Left renal cortex interstitium (tissue), 4 donors: ENCODE results near the gene ZNF555. TPM values are rescaled to one million over a fixed set of nuclear protein-coding genes. Genes with fewer than 3 reads are reported as not detected.
A peak's percentile ranks its signal among the peaks of the same experiment; 100 is the strongest.
"Not testable (repeated sequence)": the region's sequence is repeated elsewhere in the genome, so short reads cannot be mapped to it uniquely, and the experiment has no call there.

ENCODE experiments used
- DNase-seq, 4 donors: peaks; one replicate each; pipeline ENCODE4 v3.0.0-alpha.2; 2013; ENCODE audit warnings: low read depth in 4 of 4, low spot score in 2 of 4, missing footprints in 1 of 4
- polyA plus RNA-seq, 4 donors: library from polyadenylated mRNA; unstranded; fragments of 120-200 nt; gene quantifications; one replicate each; pipeline ENCODE4 v1.2.1, GENCODE V29; 2013; ENCODE audit not compliant: insufficient read length in 4 of 4

ZNF555 gene
- polyA plus RNA-seq, 4 donors: 11.0 to 14.3 (median 12.0) TPM

DNA sequence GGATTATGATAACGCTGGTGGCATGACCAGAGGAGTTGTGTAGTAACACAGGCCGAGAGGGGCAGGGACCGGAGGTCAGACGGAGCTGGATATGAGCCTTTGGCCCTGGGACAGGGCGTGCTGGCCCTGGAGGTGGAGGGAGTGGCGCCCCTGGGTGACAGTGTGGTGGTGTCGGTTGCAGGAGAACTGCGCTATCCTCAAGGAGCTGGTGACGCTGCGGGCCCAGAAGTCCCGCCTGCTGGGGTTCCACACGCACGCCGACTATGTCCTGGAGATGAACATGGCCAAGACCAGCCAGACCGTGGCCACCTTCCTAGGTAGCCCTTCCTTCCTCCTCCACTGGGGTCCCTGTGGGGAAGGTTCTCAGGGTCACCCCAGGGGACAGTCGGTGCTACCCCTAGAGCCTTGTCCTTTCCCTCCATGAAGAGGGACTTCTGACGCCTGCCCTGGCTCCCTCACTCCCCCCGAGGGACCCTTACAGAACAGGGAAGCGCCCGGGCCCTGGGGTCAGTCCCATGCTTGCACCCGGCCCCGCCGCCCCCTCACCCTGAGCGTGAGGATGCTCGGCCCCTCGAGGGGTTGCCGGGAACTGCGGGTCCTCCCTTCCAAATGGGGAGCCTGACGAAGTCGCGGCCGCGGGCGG is 34.4 kb upstream of the ZNF555 start:
- no peak for DNase-seq

DNA sequence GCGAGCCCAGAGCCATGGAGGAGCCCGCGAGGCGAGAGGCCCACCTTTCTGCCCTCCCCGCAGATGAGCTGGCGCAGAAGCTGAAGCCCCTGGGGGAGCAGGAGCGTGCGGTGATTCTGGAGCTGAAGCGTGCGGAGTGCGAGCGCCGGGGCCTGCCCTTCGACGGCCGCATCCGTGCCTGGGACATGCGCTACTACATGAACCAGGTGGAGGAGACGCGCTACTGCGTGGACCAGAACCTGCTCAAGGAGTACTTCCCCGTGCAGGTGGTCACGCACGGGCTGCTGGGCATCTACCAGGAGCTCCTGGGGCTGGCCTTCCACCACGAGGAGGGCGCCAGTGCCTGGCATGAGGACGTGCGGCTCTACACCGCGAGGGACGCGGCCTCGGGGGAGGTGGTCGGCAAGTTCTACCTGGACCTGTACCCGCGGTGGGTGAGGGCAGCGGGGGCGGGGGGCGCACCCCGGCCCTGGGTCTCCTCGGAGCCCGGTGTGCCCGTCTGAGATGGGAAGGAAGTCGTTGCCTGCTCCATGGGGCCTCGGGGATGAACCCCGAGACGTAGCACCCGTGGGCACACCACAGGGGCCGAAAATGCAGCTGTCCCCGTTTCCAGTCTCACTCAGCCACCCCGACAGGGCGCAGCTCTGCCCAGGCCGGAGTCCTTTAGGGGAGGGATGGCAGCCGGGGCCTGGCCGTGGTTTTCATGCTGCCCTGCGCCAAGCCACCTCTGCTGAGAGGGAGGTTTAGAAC is 33.7 kb upstream of the ZNF555 start:
- no peak for DNase-seq

GRCh38 chr19:2808129-2808941 is 32.9 kb upstream of the ZNF555 start:
- no peak for DNase-seq

DNA sequence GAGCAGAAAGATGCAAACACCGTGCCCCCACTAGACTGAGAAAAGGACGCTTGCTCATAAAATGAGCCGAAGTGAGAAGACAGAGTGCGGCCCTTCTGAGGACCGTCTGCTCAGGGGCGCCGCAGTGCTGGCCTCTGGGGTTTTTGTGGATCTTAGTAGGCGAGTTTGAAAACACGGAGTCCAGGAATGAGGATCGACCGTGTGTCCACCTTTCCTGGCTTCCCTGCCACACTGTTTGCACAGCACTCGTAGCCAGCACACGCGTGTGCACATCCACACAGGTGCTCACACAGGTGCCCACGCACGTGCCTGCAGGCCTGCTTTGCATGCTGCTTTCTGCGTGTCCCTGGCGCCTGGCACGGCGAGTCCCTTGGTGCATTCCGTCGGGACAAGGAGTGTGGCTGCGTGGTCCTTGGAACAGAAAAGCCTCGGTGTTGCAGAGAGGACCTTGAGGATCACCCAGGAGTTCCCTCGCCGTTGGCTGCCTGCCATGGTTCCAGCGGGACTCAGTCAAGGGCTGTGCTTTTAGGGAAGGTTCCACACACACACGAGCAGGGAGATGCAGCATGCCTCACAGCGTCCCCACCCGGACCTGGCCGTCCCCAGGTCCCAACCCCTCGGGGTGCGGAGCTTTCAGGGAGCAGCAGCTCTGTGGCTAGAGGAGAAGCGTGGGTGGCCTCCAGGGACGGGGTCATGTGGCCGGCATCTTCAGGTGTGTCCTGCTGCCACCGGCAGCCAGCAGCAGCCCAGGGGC is 31.7 kb upstream of the ZNF555 start:
- no peak for DNase-seq

GRCh38 chr19:2810141-2811091 is 30.9 kb upstream of the ZNF555 start:
- DNase-seq: no peak

GRCh38 chr19:2811221-2811722 is 30.0 kb upstream of the ZNF555 start:
- DNase-seq: no peak

DNA sequence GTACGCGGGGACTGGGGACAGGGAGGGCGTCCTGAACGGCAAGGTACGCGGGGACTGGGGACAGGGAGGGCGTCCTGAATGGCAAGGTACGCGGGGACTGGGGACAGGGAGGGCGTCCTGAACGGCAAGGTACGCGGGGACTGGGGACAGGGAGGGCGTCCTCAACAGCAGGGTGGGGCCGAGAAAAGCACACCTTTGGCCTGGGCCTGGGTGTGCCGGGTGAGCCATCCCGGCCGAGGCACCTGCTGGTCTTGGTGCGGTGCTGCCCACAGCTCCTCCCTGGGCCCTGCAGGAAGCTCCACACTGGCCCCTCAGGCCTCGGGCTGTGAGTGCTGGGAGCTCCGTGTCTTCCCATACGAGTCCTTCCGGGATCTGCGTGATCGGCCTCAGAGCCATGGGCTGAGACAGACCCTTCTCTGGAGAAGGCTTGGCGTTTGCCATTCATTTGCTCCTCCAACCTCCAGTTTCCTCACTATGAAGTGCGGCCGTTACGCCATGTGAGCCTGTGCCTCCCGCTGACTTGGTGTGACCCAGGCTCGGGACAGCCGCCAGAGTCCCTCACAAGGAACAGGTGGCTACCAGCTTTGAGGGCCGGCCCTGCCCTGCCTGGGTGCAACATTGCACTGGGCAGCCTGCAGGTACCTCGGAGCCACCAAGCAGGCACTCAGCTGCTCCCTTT is 29.4 kb upstream of the ZNF555 start:
- no peak for DNase-seq

DNA sequence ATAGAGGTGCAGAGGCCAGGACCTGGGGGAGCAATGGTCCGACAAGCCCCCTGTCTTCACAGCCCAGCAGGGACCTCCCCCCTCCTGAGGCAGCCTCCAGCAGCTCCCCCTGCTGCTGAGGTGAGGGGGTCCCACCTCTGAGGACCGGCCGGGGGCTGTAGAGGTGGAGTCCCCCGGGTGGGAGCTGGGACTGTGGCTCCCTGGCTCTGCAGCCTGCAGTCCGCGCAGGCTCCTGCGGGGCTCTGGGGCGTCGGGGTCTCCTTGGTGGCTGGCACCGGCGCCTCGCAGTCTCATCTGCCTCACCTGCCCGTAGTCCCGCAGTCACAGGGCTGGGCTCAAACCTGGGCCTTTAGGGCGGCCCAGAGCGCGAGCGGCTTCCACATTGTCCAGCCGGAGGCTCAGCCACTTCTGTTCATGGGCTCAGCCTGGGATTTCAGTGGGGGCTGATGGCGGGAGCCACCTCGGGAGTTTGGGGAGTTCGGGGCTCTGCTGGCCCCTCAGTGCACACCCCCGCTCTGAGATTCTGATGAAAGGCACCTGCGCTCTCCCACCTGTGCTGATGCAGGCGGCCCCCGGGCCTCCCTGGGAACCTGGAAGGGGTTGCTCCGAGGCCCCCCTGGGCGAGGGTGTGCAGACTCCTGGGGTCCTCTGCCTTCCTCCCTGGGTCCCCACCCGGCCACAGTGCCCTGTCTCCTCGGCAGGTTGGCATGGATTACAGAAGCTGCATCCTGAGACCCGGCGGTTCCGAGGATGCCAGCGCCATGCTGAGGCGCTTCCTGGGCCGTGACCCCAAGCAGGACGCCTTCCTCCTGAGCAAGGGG is 28.7 kb upstream of the ZNF555 start:
- no peak for DNase-seq

GRCh38 chr19:2813235-2814160 is 27.8 kb upstream of the ZNF555 start:
- DNase-seq: no peak

DNA sequence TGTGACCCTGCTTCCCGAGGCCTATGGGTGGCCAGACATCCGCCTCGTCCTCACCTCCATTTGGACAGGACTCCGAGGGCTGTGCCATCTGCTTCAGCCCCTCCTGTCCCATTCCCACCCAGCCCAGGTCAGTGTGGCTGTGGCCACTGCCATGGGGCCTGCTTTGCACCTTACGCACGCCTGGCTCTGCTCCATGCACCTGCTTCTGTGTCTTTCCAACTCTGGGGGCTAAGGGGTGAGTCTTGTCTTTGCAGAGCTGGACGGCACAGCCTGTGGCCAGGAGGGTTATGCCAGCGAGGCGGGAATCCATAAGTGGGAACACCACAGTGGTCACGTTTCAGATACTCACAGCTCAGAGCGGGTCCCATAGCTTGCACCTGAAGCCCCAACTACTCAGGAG is 26.8 kb upstream of the ZNF555 start:
- no peak for DNase-seq

DNA sequence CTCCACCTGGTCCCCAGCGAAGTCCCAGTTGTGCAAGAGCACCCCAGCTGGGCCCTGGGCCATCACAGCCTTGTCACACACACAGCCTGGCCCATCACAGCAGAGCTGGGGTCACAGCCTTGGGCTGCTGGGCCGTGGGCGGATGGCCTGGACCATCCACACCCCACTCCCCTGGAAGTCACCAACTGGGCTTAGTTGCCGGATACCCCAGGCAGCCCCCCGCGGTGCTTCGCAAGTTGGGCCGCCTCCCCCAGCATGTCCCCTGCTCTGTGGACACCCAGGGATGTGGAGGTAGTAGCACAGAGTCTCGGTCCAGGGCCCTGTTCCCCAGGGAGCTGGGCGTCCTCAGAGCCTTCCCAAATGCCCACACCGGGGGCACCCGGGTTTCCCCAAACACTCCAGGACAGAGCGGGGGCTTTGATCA is 26.1 kb upstream of the ZNF555 start:
- no peak for DNase-seq

DNA sequence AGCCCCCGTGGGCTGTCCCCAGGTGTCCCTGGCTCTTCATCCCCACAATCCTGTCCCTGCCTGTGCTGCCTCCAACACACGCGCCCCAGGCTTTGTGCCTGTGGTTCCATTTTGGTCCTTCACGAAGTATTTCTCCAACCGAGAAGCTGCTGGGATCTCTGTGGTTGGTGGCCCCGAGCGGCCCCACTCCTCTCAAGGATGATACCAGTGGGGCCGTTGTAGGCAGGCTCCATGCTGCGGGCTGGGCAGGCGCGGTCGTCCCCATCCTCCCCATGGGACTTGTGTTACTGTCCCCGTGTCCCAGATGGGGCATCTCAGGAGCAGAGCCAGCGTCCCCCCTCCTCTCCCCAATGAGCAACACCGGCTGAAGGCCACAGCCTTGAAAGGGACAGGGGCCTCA is 25.4 kb upstream of the ZNF555 start:
- DNase-seq: no peak

GRCh38 chr19:2816641-2817040 is 24.6 kb upstream of the ZNF555 start:
- DNase-seq: no peak

DNA sequence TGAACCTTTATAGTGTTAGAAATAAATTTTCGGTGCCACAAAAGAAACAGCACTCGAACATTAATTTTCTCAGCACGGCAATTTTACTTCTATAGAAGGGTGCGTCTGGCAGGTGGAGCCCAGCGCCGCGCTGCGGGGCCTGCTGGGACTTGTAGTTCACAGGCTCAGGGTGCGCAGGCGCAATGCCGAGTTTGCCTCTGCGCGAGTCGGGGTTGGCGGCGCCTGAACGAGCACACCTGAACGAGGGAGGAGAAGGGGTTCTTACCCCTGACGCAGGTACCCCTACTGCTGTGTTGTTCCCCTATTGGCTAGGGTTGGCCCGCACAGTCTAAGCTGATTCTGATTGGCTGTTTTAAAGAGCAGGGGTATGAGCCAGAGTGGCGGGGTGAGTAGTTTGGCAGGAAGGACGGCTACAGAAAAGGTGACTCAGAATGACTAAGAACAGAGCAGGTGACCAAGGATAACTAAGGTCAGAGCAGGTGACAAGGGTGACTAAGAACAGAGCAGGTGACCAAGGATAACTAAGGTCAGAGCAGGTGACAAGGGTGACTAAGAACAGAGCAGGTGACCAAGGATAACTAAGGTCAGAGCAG is 23.9 kb upstream of the ZNF555 start:
- DNase-seq: not testable (repeated sequence)

DNA sequence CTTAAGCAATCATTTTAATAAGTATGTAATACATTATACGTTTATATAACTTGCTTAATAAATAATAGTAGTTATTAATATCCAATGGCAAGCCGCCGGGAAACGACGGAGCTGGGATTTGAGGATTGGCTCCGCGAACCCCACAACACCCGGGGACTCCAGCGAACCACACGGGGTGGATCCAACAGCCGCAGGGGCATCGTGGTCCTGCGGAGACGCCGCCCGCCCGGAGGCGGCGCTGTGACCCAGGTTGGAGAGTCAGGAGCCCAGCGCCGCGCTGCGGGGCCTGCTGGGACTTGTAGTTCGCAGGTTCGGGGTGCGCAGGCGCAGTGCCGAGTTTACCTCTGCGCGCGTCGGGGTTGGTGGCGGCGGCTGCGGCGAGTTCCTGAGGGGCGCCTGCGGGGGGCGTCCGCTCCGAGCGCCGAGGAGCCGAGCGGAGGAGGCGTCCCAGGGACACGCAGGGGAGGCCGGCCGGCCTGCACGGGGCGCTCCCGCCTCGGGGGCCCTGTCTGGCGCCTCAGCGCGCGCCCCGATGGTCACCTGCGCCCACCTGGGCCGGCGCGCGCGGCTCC is 21.6 kb upstream of the ZNF555 start, which contains the start of gene ZNF554:
TSS of gene ZNF554 (plus strand) at position 329 of the 572 bp plus-strand sequence. CDS start at position 533, 204 bp downstream.
- peak; percentile 76 to 94 (median 92) for DNase-seq

DNA sequence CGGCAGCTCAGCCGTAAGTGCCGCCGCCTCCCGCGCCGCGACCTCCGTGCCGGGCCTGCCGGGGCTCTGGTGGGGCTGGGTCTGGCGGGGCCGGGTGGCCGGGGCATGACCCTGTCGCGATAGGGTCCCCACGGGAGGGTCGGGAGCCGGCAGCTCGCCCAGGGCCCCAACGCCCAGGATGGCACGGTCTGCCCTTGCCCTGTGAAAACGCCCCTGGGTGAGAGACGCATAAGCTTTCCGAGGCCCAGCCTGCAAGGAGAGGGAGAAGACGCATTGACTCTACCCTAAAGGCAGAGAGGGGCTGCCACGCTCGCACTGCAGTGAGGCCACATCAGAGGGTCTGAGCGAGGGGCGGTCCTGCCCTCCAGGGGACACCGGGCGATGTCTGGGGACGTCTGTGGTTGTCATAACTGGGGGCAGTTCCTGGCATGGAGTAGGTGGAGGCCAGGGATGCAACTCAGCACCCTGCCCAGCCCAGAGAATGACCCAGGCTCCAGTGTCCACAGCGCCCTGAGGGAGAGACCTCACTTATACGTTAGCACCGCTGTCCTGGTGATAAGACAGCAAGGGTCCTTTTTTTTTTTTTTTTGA is 21.1 kb upstream of the ZNF555 start:
- no peak for DNase-seq
